Astrocyte (in vitro differentiated cells and primary cell): ENCODE results near the gene CAMKMT. TPM values are rescaled to one million over a fixed set of nuclear protein-coding genes. Genes with fewer than 3 reads are reported as not detected.

Experiments
- DNase-seq: peaks from one replicate; pipeline ENCODE4 v3.0.0-alpha.2; 2010; ENCODE audit warnings: low read depth
- FAIRE-seq: peaks from 2 replicates; lab custom pipeline; 2011; peaks lifted over from hg19 to GRCh38; lab: Jason Lieb, UNC
- H2AFZ ChIP-seq: 2 replicates; pipeline ENCODE4 v1.6.0; 2012; ENCODE audit warnings: low read depth, low read length, inconsistent platforms
- H3K27ac ChIP-seq: 2 replicates; pipeline ENCODE4 v1.5.1; 2011; ENCODE audit warnings: low read depth, low read length, inconsistent platforms
- H3K27me3 ChIP-seq: 2 replicates; pipeline ENCODE4 v1.6.0; 2011; ENCODE audit warnings: low read length, inconsistent platforms; ENCODE audit not compliant: insufficient read depth
- H3K36me3 ChIP-seq: 2 replicates; pipeline ENCODE4 v1.5.1; 2011; ENCODE audit warnings: low read length, inconsistent platforms; ENCODE audit not compliant: insufficient read depth
- H3K4me1 ChIP-seq: 2 replicates; pipeline ENCODE4 v1.5.1; 2011; ENCODE audit warnings: low read length, inconsistent platforms; ENCODE audit not compliant: insufficient read depth
- H3K4me2 ChIP-seq: 2 replicates; pipeline ENCODE4 v1.6.0; 2012; ENCODE audit warnings: low read length, inconsistent platforms
- H3K4me3 ChIP-seq: 2 replicates; pipeline ENCODE4 v1.5.1; 2011; ENCODE audit warnings: low read depth, mild to moderate bottlenecking, low read length, inconsistent platforms; ENCODE audit not compliant: insufficient read depth
- H3K79me2 ChIP-seq: 2 replicates; pipeline ENCODE4 v1.6.0; 2012; ENCODE audit warnings: mild to moderate bottlenecking, low read length, inconsistent platforms; ENCODE audit not compliant: insufficient read depth
- H3K9ac ChIP-seq: 2 replicates; pipeline ENCODE4 v1.6.0; 2012; ENCODE audit warnings: mild to moderate bottlenecking, low read length, inconsistent platforms
- H3K9me3 ChIP-seq: 2 replicates; pipeline ENCODE4 v1.5.1; 2012; ENCODE audit warnings: low read depth, mild to moderate bottlenecking, low read length, inconsistent platforms; ENCODE audit not compliant: insufficient read depth
- H4K20me1 ChIP-seq: 2 replicates; pipeline ENCODE4 v1.6.0; 2012; ENCODE audit warnings: low read length, inconsistent platforms; ENCODE audit not compliant: insufficient read depth
- H3K27ac Mint-ChIP-seq: one replicate; pipeline ENCODE4 v1.8.0; 2021; ENCODE audit warnings: mild to moderate bottlenecking, mixed read lengths; ENCODE audit not compliant: unreplicated experiment
- H3K27me3 Mint-ChIP-seq: one replicate; pipeline ENCODE4 v1.8.0; 2021; ENCODE audit warnings: low read depth, mixed read lengths; ENCODE audit not compliant: unreplicated experiment
- H3K36me3 Mint-ChIP-seq: one replicate; pipeline ENCODE4 v1.8.0; 2021; ENCODE audit warnings: low read depth, mixed read lengths; ENCODE audit not compliant: unreplicated experiment
- H3K4me1 Mint-ChIP-seq: one replicate; pipeline ENCODE4 v1.8.0; 2021; ENCODE audit warnings: low read depth, mixed read lengths; ENCODE audit not compliant: unreplicated experiment
- H3K4me3 Mint-ChIP-seq: one replicate; pipeline ENCODE4 v1.8.0; 2021; ENCODE audit warnings: mild to moderate bottlenecking, moderate library complexity, mixed read lengths; ENCODE audit not compliant: unreplicated experiment
- H3K9me3 Mint-ChIP-seq: one replicate; pipeline ENCODE4 v1.8.0; 2021; ENCODE audit warnings: mild to moderate bottlenecking, mixed read lengths; ENCODE audit not compliant: unreplicated experiment
- EZH2 ChIP-seq: IDR thresholded peaks from 2 replicates; pipeline ENCODE4 v1.6.1; 2012; ENCODE audit warnings: mild to moderate bottlenecking, low read length, inconsistent platforms; ENCODE audit not compliant: insufficient read depth
- total RNA-seq: library from RNA; stranded (reverse); gene quantifications from 2 replicates; pipeline ENCODE4 v1.2.1, GENCODE V29; 2021
- TF ChIP-seq, protein P1 (sequence below): IDR thresholded peaks from 2 replicates; pipeline ENCODE4 v1.5.1; 2011; ENCODE audit warnings: low read depth, mild to moderate bottlenecking, inconsistent platforms, low read length, moderate library complexity; ENCODE audit not compliant: insufficient read depth

The CAMKMT gene
- total RNA-seq, 1 donor from 2014 or later = 9.3 TPM

GRCh38 chr2:44650796-44651195, 289.0 kb downstream of the CAMKMT start:
- no peaks in the 10 kb centered on the region for H3K27me3 ChIP-seq

GRCh38 chr2:44651974-44652373, 290.2 kb downstream of the CAMKMT start:
- H3K27ac Mint-ChIP-seq = no peak overlapping the region
- DNase-seq = no peak
- H3K4me1 Mint-ChIP-seq = peaks cover 2% of the 10 kb centered on the region
- TF ChIP-seq, protein P1, sequence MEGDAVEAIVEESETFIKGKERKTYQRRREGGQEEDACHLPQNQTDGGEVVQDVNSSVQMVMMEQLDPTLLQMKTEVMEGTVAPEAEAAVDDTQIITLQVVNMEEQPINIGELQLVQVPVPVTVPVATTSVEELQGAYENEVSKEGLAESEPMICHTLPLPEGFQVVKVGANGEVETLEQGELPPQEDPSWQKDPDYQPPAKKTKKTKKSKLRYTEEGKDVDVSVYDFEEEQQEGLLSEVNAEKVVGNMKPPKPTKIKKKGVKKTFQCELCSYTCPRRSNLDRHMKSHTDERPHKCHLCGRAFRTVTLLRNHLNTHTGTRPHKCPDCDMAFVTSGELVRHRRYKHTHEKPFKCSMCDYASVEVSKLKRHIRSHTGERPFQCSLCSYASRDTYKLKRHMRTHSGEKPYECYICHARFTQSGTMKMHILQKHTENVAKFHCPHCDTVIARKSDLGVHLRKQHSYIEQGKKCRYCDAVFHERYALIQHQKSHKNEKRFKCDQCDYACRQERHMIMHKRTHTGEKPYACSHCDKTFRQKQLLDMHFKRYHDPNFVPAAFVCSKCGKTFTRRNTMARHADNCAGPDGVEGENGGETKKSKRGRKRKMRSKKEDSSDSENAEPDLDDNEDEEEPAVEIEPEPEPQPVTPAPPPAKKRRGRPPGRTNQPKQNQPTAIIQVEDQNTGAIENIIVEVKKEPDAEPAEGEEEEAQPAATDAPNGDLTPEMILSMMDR = no peak
- no peak for TF ChIP-seq EZH2
- Histone ChIP-seq H2AFZ (no peak overlapping the region), H3K27me3 (no peaks in the 10 kb centered on the region), H3K4me2 (no peak overlapping the region), H3K9me3 (no peaks in the 10 kb centered on the region), H3K9ac (no peak overlapping the region), H3K27ac (no peak overlapping the region), H3K36me3 (no peaks in the 10 kb centered on the region), H3K4me3 (no peak overlapping the region), H3K4me1 (no peaks in the 10 kb centered on the region), H3K79me2 (no peaks in the 10 kb centered on the region), H4K20me1 (no peaks in the 10 kb centered on the region)
- no peaks in the 10 kb centered on the region for H3K9me3 Mint-ChIP-seq
- no peaks in the 10 kb centered on the region for H3K27me3 Mint-ChIP-seq
- no peak for FAIRE-seq
- no peak overlapping the region for H3K4me3 Mint-ChIP-seq
- no peaks in the 10 kb centered on the region for H3K36me3 Mint-ChIP-seq

More at GRCh38 chr2:44650796-44651195, 289.0 kb downstream of the CAMKMT start:
- no peaks in the 10 kb centered on the region for H3K36me3 Mint-ChIP-seq
- Histone ChIP-seq H3K79me2 (no peaks in the 10 kb centered on the region), H3K36me3 (no peaks in the 10 kb centered on the region), H3K4me2 (no peak overlapping the region), H3K9me3 (no peaks in the 10 kb centered on the region), H3K4me1 (no peaks in the 10 kb centered on the region), H3K9ac (no peak overlapping the region), H4K20me1 (no peaks in the 10 kb centered on the region), H3K4me3 (no peak overlapping the region), H3K27ac (no peak overlapping the region), H2AFZ (no peak overlapping the region)
- peaks cover 4% of the 10 kb centered on the region for H3K4me1 Mint-ChIP-seq
- no peaks in the 10 kb centered on the region for H3K27me3 Mint-ChIP-seq
- H3K4me3 Mint-ChIP-seq = no peak overlapping the region
- DNase-seq (no peak), FAIRE-seq (no peak)
- H3K27ac Mint-ChIP-seq = no peak overlapping the region
- H3K9me3 Mint-ChIP-seq = peaks cover 3% of the 10 kb centered on the region
- TF ChIP-seq, protein P1 = no peak
- TF ChIP-seq EZH2 = no peak

- Histone ChIP-seq H4K20me1 (no peaks in the 10 kb centered on the region), H3K79me2 (no peaks in the 10 kb centered on the region), H3K4me3 (no peak overlapping the region), H2AFZ (no peak overlapping the region), H3K27me3 (no peaks in the 10 kb centered on the region), H3K9ac (no peak overlapping the region), H3K27ac (no peak overlapping the region), H3K4me2 (no peak overlapping the region), H3K4me1 (no peaks in the 10 kb centered on the region), H3K9me3 (no peaks in the 10 kb centered on the region), H3K36me3 (no peaks in the 10 kb centered on the region)
- no peak overlapping the region for H3K27ac Mint-ChIP-seq
- no peaks in the 10 kb centered on the region for H3K9me3 Mint-ChIP-seq
- no peaks in the 10 kb centered on the region for H3K27me3 Mint-ChIP-seq
- no peaks in the 10 kb centered on the region for H3K4me1 Mint-ChIP-seq
- no peaks in the 10 kb centered on the region for H3K36me3 Mint-ChIP-seq
- no peak for DNase-seq
- no peak for TF ChIP-seq EZH2
- TF ChIP-seq, protein P1 = no peak
- H3K4me3 Mint-ChIP-seq = no peak overlapping the region
- no peak for FAIRE-seq
Measured at GRCh38 chr2:44652701-44653100, 291.0 kb downstream of the CAMKMT start.
